Neuronal stem cell (in vitro differentiated cells): Measurements from ENCODE around the gene ABCC2.

Experiments
- DNase-seq: peaks from one replicate; pipeline ENCODE4 v3.0.0-alpha.2; 2013; ENCODE audit warnings: low spot score
- H2AFZ ChIP-seq: one replicate; pipeline ENCODE4 v1.6.1; 2013; ENCODE audit warnings: mild to moderate bottlenecking, low read length, inconsistent platforms
- H2AK5ac ChIP-seq: 2 replicates; pipeline ENCODE4 v1.6.1; 2013; ENCODE audit warnings: low read depth, mild to moderate bottlenecking, inconsistent platforms, low read length, moderate library complexity, mixed read lengths
- H2BK120ac ChIP-seq: 2 replicates; pipeline ENCODE4 v1.6.1; 2013; ENCODE audit warnings: low read depth, mild to moderate bottlenecking, inconsistent platforms, low read length, moderate library complexity, mixed read lengths
- H2BK12ac ChIP-seq: one replicate; pipeline ENCODE4 v1.6.1; 2013; ENCODE audit warnings: low read length, inconsistent platforms
- H2BK15ac ChIP-seq: 2 replicates; pipeline ENCODE4 v1.6.1; 2013; ENCODE audit warnings: mild to moderate bottlenecking, low read length, inconsistent platforms, mixed read lengths
- H2BK5ac ChIP-seq: one replicate; pipeline ENCODE4 v1.6.1; 2013; ENCODE audit warnings: inconsistent platforms, mild to moderate bottlenecking, low read length, moderate library complexity
- H3K14ac ChIP-seq: one replicate; pipeline ENCODE4 v1.6.1; 2013; ENCODE audit warnings: low read length, inconsistent platforms
- H3K18ac ChIP-seq: 2 replicates; pipeline ENCODE4 v1.6.1; 2013; ENCODE audit warnings: low read length, inconsistent platforms
- H3K23ac ChIP-seq: 2 replicates; pipeline ENCODE4 v1.6.1; 2013; ENCODE audit warnings: low read depth, mild to moderate bottlenecking, mixed read lengths, low read length, inconsistent platforms; ENCODE audit not compliant: poor library complexity
- H3K27ac ChIP-seq: replicated peaks from 3 replicates; pipeline ENCODE4 v1.5.1; 2013; ENCODE audit warnings: low read length, inconsistent platforms
- H3K27me3 ChIP-seq, 3 experiments: 2 replicates each; pipeline ENCODE4 v1.6.1; 2013; ENCODE audit warnings: low read length in 3 of 3, mild to moderate bottlenecking in 2 of 3, inconsistent platforms in 1 of 3, low read depth in 1 of 3, mixed read lengths in 1 of 3, moderate library complexity in 1 of 3; ENCODE audit not compliant: control insufficient read depth in 3 of 3, insufficient read depth in 3 of 3
- H3K36me3 ChIP-seq, 2 donors: replicated peaks in 1 of 2; 2 replicates each; pipeline ENCODE4 v1.6.1; 2013; ENCODE audit warnings: low read length in 2 of 2; ENCODE audit not compliant: control insufficient read depth in 2 of 2, insufficient read depth in 2 of 2
- H3K4ac ChIP-seq: 2 replicates; pipeline ENCODE4 v1.6.1; 2013; ENCODE audit warnings: inconsistent platforms, mild to moderate bottlenecking, low read length, moderate library complexity
- H3K4me1 ChIP-seq, 2 donors: 1 replicate in 1 of 2; 2 replicates in 1 of 2; pipeline ENCODE4 v1.6.1; 2013; ENCODE audit warnings: low read length in 2 of 2, low read depth in 1 of 2; ENCODE audit not compliant: control insufficient read depth in 2 of 2, insufficient read depth in 1 of 2
- H3K4me2 ChIP-seq: one replicate; pipeline ENCODE4 v1.6.1; 2013; ENCODE audit warnings: mild to moderate bottlenecking, low read length, inconsistent platforms; ENCODE audit not compliant: insufficient read depth, poor library complexity, severe bottlenecking
- H3K4me3 ChIP-seq, 2 donors: 2 replicates each; pipeline ENCODE4 v1.5.1; 2013; ENCODE audit warnings: low read length in 2 of 2, mild to moderate bottlenecking in 2 of 2, inconsistent platforms in 1 of 2, moderate library complexity in 1 of 2
- H3K79me1 ChIP-seq: one replicate; pipeline ENCODE4 v1.6.1; 2013; ENCODE audit warnings: low read depth, mild to moderate bottlenecking, inconsistent platforms, low read length, moderate library complexity
- H3K9ac ChIP-seq: one replicate; pipeline ENCODE4 v1.6.1; 2013; ENCODE audit warnings: mild to moderate bottlenecking, low read depth, low read length, inconsistent platforms; ENCODE audit not compliant: poor library complexity
- H3K9me3 ChIP-seq, 2 donors: replicated peaks in 1 of 2; 2 replicates each; pipeline versions ENCODE3 to v1.6.1; 2013; ENCODE audit warnings: low read length in 2 of 2, mild to moderate bottlenecking in 2 of 2, inconsistent platforms in 1 of 2, low read depth in 1 of 2, mixed read lengths in 1 of 2, moderate library complexity in 1 of 2; ENCODE audit not compliant: control insufficient read depth in 2 of 2, insufficient read depth in 1 of 2
- H4K8ac ChIP-seq: one replicate; pipeline ENCODE4 v1.6.1; 2013; ENCODE audit warnings: low read depth, mild to moderate bottlenecking, inconsistent platforms, low read length, moderate library complexity
- H4K91ac ChIP-seq: one replicate; pipeline ENCODE4 v1.6.1; 2013; ENCODE audit warnings: low read length, low read depth, mild to moderate bottlenecking, inconsistent platforms; ENCODE audit not compliant: poor library complexity
- WGBS, 2 donors: extraction: QIAGEN DNeasy Blood & Tissue Kit; methylation state at CpG; one replicate each; pipeline ENCODE4 v1.1.7; 2013; ENCODE audit warnings: missing lambda C conversion rate in 2 of 2, mixed read lengths in 1 of 2; ENCODE audit not compliant: insufficient read length in 2 of 2, insufficient replicate concordance in 1 of 2; ENCODE audit errors: extremely low coverage in 2 of 2; 5-methylcytosine and 5-hydroxymethylcytosine counted together

Gene ABCC2

GRCh38 chr10:99798920-99799319 lies 16.5 kb downstream of the ABCC2 start:
- Histone ChIP-seq H2BK12ac (no peak overlapping the region), H3K9me3 (no peaks in the 10 kb centered on the region), H2BK15ac (no peak overlapping the region), H3K36me3 (no peaks in the 10 kb centered on the region), H3K9ac (no peak overlapping the region), H3K4me2 (no peak overlapping the region), H3K27ac (no peak overlapping the region), H2AK5ac (no peak overlapping the region), H3K27me3 (no peaks in the 10 kb centered on the region), H3K79me1 (no peaks in the 10 kb centered on the region), H3K4me1 (peaks cover 0 to 1% of the 10 kb centered on the region in 2 donors), H2AFZ (no peak overlapping the region), H3K23ac (no peak overlapping the region), H3K4ac (no peak overlapping the region), H4K8ac (no peak overlapping the region), H2BK5ac (no peak overlapping the region), H3K4me3 (no peak overlapping the region), H3K18ac (no peak overlapping the region), H4K91ac (no peak overlapping the region), H2BK120ac (no peak overlapping the region), H3K14ac (no peak overlapping the region)
- no peak for DNase-seq
- WGBS, 2 donors = no CpG with 5 or more reads among the region's 3 CpGs

DNA sequence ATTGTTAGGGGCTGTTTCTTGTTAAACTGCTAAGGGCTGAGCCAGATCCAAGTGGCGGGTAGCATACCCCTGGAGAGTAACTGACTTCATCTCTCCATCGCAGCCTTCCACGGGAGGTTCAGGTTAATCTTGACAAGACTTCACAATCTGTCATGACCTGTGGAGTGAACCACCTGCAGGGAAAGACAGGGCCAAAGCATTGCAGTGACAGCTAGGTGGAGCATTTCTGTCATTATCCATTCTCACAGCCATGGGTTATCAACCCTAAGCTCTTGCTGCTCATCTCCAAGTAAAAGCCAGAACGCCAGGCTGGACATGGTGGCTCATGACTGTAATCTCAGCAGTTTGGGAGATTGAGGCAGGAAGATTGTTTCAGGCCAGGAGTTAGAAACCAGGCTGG lies 17.2 kb downstream of the ABCC2 start:
- H2BK5ac ChIP-seq = no peak overlapping the region
- H2BK120ac ChIP-seq = no peak overlapping the region
- H3K18ac ChIP-seq = no peak overlapping the region
- H3K4me2 ChIP-seq = no peak overlapping the region
- no peak overlapping the region for H3K23ac ChIP-seq
- no CpG with 5 or more reads among the region's 4 CpGs for WGBS, 2 donors
- H3K36me3 ChIP-seq = no peaks in the 10 kb centered on the region
- H3K14ac ChIP-seq = no peak overlapping the region
- H2BK15ac ChIP-seq = no peak overlapping the region
- no peak overlapping the region for H3K4ac ChIP-seq
- peaks cover 0 to 1% of the 10 kb centered on the region in 2 donors for H3K4me1 ChIP-seq
- H3K9ac ChIP-seq = no peak overlapping the region
- no peaks in the 10 kb centered on the region for H3K27me3 ChIP-seq
- H2BK12ac ChIP-seq = no peak overlapping the region
- no peak overlapping the region for H2AK5ac ChIP-seq
- no peak for DNase-seq
- no peak overlapping the region for H2AFZ ChIP-seq
- no peaks in the 10 kb centered on the region for H3K9me3 ChIP-seq
- no peaks in the 10 kb centered on the region for H3K79me1 ChIP-seq
- H4K91ac ChIP-seq = no peak overlapping the region
- no peak overlapping the region for H4K8ac ChIP-seq
- no peak overlapping the region for H3K4me3 ChIP-seq
- H3K27ac ChIP-seq = no peak overlapping the region

DNA sequence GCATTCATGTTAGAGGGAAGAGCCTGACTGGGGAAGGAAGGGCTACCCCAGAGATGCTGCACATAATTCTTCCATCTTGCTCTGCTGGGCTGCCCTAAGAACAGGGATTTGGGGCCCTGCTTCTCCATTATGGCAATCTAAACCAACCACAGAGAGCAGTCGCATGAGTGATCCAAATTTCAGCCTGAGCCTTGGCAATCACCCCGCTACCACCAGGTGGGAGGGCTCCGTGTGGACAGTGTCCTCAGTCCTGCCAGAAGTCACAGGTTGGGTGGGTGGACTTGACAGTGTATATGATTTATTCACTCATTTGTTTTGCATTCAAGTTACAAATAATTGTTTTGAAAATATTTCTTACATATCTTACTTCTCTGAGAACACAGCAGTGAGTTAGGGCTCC lies 22.0 kb downstream of the ABCC2 start:
- no peak overlapping the region for H2BK15ac ChIP-seq
- H3K79me1 ChIP-seq = no peaks in the 10 kb centered on the region

DNA sequence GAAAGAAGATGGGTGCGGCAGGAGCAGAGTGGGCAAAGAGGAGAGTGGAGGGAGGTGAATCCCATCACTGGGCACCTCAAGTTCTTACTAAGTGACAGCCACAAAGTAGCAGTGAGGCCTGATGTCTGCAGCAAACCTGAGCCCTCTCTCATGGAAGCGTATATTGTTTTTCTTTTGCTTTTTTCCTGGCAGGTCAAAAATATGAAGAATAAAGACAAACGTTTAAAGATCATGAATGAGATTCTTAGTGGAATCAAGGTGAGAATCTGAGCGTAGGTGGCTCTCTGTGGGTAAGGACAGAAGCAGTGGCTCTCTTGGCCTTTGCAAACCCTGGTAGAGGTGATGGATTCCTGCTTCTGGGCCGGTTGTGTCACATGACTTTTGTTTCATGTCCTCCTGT lies 22.8 kb downstream of the ABCC2 start:
- no peaks in the 10 kb centered on the region for H3K79me1 ChIP-seq
- no peak overlapping the region for H2AK5ac ChIP-seq
- no peak overlapping the region for H3K18ac ChIP-seq
- no peaks in the 10 kb centered on the region for H3K9me3 ChIP-seq
- no peak overlapping the region for H3K4me2 ChIP-seq
- no peak overlapping the region for H4K8ac ChIP-seq
- no peak overlapping the region for H2BK12ac ChIP-seq
- no peak overlapping the region for H3K4ac ChIP-seq
- H3K4me3 ChIP-seq = no peak overlapping the region
- no peak overlapping the region for H4K91ac ChIP-seq
- no peak overlapping the region for H3K23ac ChIP-seq
- H3K27me3 ChIP-seq = no peaks in the 10 kb centered on the region
- H3K27ac ChIP-seq = no peak overlapping the region
- no peak overlapping the region for H3K9ac ChIP-seq
- no peak overlapping the region for H2BK5ac ChIP-seq
- H3K14ac ChIP-seq = no peak overlapping the region
- H2BK120ac ChIP-seq = no peak overlapping the region
- WGBS, 2 donors = no CpG with 5 or more reads among the region's 5 CpGs
- H2AFZ ChIP-seq = no peak overlapping the region
- H2BK15ac ChIP-seq = no peak overlapping the region
- peaks cover 0 to 2% of the 10 kb centered on the region in 2 donors for H3K4me1 ChIP-seq
- H3K36me3 ChIP-seq = no peaks in the 10 kb centered on the region
- no peak for DNase-seq

More for the DNA sequence above, 22.0 kb downstream of the ABCC2 start:
- no peak overlapping the region for H2AFZ ChIP-seq
- no peak overlapping the region for H3K27ac ChIP-seq
- H3K36me3 ChIP-seq = no peaks in the 10 kb centered on the region
- no peaks in the 10 kb centered on the region for H3K9me3 ChIP-seq
- H3K4me1 ChIP-seq = no peaks in the 10 kb centered on the region
- no peak overlapping the region for H2AK5ac ChIP-seq
- H3K14ac ChIP-seq = no peak overlapping the region
- no peak for DNase-seq
- no peak overlapping the region for H2BK120ac ChIP-seq
- no peak overlapping the region for H2BK5ac ChIP-seq
- H2BK12ac ChIP-seq = no peak overlapping the region
- no peak overlapping the region for H3K4ac ChIP-seq
- no peak overlapping the region for H3K18ac ChIP-seq
- H3K23ac ChIP-seq = no peak overlapping the region
- H3K27me3 ChIP-seq = no peaks in the 10 kb centered on the region
- no peak overlapping the region for H3K9ac ChIP-seq
- H3K4me2 ChIP-seq = no peak overlapping the region
- WGBS, 2 donors = no CpG with 5 or more reads among the region's 3 CpGs
- H4K8ac ChIP-seq = no peak overlapping the region
- no peak overlapping the region for H3K4me3 ChIP-seq
- H4K91ac ChIP-seq = no peak overlapping the region
